ENCODE results near the gene LHX6.

The LHX6 gene

DNA sequence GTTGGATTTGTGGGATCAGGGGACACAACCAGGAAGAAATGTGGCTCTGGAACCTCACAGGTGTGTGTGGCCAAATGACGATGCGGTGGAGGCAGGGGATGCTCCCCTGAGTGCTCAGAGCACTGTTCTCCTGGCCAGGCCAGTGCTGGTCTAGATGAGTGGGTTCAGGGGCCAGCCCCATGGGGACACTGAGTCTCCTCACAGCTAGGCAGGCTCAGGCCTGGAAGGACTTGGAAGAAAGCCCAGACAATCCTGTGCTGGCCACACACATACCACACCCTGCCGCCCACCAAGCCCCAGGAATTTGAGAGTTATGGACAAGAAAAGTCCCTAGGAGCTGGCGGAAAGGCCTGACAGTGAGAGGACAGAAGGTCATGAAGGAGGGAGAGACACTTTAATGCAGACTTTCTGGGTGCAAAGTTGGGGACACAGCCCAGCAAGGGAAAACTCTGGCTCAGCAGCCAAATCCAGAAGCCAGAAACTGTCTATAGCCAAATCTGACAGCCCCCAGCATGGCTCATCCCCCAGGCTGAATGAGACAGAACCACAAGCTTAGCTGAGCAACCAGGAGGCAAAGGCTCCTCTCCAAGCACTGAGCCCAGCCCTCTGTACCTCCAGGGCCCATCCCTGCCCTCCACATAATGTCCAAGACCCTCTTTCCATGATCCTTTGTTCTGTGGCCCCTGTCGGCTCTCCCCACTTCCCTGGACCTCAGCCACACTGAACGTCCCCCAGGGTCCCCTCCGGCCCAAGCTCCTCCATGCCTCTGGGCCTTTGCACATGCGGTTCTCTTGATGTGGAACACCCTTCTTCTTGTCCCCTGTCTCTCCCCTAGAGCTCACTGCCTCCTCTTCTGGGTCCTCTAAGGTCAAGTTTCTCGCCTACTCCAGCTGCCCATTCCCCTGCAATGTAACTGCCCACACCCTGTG, 22.4 kb downstream of the LHX6 start:
- no peak overlapping the region for H3K4me3 ChIP-seq (ENCODE audit: low read depth, low read length)
- TF ChIP-seq CTCF (IDR thresholded peaks at IDR 0.05; ENCODE audit: low read depth, low read length): no peak

DNA sequence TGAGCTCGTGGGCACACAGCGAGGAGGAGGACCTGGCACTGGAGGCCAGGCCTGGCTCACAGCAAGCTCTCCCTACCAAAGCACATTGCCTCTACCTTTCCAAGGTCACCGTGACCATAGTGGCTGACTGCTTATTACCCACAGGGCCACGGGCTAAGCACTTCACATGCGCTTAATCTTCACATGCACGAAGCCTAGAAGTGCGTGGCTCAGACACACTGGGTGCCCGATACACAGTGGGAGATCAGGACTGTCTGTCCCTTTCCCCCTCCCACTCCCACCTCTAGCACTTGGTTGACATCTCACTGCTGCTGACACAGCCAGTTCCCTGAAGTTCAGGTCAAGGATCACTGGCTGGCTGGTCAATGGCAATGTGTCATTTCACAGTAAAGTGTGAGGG, 23.6 kb downstream of the LHX6 start:
- no peak overlapping the region for H3K4me3 ChIP-seq (ENCODE audit: low read depth, low read length)
- TF ChIP-seq CTCF (IDR thresholded peaks at IDR 0.05; ENCODE audit: low read depth, low read length): no peak

DNA sequence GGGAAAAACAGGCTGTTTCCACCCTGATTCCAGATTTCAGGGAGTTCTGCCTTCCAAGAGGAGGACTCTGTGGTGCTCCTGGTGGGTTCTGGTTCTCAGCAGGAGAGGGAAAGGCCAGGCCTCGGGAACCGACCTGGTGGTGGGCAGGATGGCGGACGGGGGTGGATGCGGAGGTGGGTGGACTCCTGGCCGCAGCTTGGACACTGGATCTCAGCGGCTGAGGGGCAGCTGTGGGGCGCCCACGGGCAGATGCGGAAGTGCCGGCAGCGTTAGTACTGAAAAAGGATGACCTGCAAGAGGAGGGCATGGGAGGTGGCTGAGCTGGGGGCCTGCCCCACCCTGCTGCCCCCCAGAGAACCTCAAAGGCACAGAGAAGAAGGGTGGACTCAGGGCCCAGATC, 24.3 kb downstream of the LHX6 start:
- H3K4me3 ChIP-seq (ENCODE audit: low read depth, low read length): no peak overlapping the region
- no peak for TF ChIP-seq CTCF (IDR thresholded peaks at IDR 0.05; ENCODE audit: low read depth, low read length)

GRCh38 chr9:122204055-122204454, 24.7 kb downstream of the LHX6 start:
- H3K4me3 ChIP-seq (ENCODE audit: low read depth, low read length): no peak overlapping the region
- TF ChIP-seq CTCF (IDR thresholded peaks at IDR 0.05; ENCODE audit: low read depth, low read length): no peak

- H3K4me3 ChIP-seq (ENCODE audit: low read depth, low read length): no peak overlapping the region
- TF ChIP-seq CTCF (IDR thresholded peaks at IDR 0.05; ENCODE audit: low read depth, low read length): no peak
These were observed 26.6 kb downstream of the LHX6 start for GRCh38 chr9:122202111-122202510.

- no peak for TF ChIP-seq CTCF (IDR thresholded peaks at IDR 0.05; ENCODE audit: low read depth, low read length)
These were observed 27.1 kb downstream of the LHX6 start for GRCh38 chr9:122201641-122202040.

DNA sequence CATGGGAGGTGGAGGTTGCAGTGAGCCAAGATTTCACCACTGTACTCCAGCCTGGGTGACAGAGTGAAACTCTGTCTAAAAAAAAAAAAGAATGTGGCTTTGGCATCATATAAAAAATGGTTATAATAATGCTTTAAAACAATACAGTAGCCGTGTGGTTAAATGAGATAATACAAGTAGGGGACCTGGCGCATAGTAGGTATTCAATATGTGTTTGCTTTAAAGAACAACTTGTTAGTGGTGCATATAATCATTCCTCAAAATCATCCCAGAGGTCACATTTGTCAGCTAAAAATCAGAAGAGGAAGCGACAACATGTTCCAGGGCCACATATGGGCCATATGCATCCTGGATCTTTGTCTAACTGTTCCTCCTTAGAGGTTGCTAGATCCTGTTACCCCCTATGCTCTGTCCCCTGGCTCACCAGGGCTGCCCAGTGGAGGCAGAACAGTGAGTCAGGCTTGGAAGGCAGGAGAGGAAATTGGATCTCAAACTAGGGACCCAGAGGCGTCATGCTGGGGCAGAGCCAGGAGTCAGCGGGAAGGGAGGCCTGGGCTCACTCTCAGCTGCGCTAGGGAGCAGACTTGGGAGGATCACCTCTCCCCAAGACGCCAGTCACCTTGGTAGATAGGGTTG, 27.7 kb downstream of the LHX6 start:
- no peak for TF ChIP-seq CTCF (IDR thresholded peaks at IDR 0.05; ENCODE audit: low read depth, low read length)
- H3K4me3 ChIP-seq (ENCODE audit: low read depth, low read length): no peak overlapping the region

More at GRCh38 chr9:122201641-122202040, 27.1 kb downstream of the LHX6 start:
- H3K4me3 ChIP-seq (ENCODE audit: low read depth, low read length): no peak overlapping the region
